WI38 (cell line): Measurements from ENCODE around the gene VSX1.

Experiments
- H3K4me3 ChIP-seq: 2 replicates; pipeline ENCODE4 v1.5.1; 2011; ENCODE audit warnings: low read depth, mild to moderate bottlenecking, control low read depth, low read length
- TF ChIP-seq, protein P1 (sequence below): IDR thresholded peaks from 2 replicates; pipeline ENCODE4 v1.5.1; 2012; ENCODE audit warnings: low read depth, mild to moderate bottlenecking, control low read depth, low read length

Gene VSX1

DNA sequence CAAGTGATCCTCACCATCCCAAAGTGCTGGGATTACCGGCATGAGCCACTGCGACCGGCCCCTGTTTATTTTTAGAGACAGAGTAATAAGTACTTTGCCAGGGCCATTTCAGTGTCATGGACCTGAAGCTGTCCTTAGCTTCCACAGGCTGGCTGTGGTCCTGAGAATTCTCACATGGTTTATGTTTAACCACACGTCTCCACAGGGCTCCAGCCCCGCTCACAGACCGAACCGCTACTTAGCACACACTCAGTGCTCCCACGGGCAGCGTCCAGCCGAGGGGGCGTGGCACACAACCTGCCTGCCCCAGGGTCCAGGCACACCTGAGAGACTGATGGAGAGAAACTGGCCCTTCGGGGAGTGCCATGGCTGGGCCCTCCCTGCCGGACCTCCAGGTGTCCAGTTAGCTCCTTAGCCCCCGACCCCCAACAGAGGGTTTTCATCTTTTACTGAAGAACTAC is 35.7 kb downstream of the VSX1 start:
- H3K4me3 ChIP-seq: no peak overlapping the region
- TF ChIP-seq, protein P1, sequence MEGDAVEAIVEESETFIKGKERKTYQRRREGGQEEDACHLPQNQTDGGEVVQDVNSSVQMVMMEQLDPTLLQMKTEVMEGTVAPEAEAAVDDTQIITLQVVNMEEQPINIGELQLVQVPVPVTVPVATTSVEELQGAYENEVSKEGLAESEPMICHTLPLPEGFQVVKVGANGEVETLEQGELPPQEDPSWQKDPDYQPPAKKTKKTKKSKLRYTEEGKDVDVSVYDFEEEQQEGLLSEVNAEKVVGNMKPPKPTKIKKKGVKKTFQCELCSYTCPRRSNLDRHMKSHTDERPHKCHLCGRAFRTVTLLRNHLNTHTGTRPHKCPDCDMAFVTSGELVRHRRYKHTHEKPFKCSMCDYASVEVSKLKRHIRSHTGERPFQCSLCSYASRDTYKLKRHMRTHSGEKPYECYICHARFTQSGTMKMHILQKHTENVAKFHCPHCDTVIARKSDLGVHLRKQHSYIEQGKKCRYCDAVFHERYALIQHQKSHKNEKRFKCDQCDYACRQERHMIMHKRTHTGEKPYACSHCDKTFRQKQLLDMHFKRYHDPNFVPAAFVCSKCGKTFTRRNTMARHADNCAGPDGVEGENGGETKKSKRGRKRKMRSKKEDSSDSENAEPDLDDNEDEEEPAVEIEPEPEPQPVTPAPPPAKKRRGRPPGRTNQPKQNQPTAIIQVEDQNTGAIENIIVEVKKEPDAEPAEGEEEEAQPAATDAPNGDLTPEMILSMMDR: no peak

DNA sequence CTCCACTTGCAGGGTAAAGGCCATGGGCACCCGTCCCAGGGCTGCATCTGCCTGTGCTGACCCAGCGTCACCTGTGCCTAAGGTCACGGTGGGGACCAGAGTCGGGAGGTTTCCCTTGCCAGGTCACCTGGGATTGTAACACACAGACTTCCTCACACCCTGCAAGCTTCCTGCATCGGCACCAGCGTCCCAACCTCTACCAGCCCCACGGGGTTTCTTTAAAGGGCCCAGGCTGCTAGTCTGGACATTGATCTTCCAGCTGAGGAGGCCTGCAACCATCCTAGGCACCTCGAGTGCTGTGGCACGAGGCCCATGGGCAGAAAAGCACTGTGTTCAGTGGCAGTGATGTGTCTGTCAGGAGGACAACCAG is 36.6 kb downstream of the VSX1 start:
- TF ChIP-seq, protein P1: no peak
- H3K4me3 ChIP-seq: no peak overlapping the region

DNA sequence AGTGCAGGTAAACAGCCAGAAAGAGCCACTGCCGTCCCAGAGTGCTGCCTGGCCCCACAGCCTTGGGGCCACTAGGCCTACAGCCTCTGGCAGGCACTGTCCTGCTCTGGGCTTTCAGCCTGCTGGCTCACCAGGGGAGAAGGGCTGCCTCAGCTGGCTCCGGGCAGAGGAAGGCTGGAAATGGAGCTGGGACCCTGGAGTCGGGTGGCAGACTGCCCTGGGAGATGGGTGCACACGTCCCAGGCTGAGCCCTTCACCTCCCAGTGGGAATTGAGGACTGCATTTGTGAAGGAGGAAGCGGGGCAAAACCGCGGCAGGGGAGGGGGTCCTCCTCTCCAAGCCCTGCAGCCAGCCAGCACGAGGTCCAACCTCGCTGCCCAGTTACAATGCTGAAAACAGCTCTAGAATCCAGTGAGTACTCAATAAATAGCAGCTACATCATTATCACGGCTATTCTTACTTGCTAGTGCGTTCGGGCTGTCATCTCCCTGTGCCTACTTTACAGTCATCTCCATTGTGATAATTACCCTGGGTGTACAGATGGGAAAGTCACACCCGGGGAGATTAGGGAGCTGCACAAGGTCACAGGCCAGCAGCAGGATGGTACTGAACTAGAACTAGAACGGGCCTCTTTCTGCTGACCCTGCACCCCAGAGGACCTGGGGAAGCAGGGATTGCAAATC is 37.1 kb downstream of the VSX1 start:
- TF ChIP-seq, protein P1: no peak
- H3K4me3 ChIP-seq: no peak overlapping the region

DNA sequence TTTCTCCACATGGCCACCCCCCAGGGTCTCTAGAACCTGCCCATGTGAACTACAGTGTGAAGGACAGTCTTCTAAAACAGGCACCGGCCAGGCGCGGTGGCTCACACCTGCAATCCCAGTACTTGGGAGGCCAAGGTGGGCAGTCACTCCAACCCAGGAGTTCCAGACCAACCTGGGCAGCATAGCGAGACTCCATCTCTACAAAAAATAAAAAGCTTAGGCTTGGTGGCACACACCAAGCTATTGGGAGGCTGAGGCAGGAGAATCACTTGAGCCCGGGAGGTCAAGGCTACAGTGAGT is 37.7 kb downstream of the VSX1 start:
- TF ChIP-seq, protein P1: no peak
- no peak overlapping the region for H3K4me3 ChIP-seq

DNA sequence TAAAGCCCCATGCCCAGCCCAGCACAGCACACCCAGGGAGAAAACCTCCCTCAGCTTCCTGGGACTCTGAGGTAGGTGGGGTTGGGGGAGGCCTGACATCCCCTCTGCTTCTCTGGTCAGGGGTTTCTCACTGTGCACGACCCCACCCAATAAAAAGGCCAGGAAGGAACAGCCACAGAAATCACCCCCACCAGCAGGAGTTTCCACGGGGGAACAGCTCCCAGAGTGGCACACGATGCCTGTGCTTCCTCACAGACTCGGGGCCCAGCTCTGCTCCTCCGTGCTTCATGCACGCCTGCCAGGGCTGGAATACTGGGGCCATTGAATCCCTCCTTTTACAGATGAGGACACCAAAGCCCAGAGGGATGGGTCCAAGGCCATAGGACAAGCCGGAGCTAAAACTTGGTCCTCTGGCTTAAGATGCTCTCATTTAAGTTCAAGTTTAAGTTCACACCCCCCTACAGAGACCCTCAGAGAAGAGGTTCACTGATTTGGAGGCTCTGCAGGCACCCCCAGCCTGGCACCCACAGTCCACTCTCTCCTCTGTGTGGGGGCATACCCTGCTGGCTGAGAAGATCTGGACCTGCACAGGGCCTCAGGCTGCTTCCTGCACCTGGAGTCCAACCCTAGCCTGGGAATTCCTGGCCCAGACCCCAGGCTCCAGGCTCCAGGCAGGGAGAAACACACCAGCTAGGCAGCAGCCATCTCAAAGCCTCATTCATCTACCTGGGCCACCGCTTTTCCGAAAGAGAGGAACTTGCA is 38.3 kb downstream of the VSX1 start:
- no peak overlapping the region for H3K4me3 ChIP-seq
- TF ChIP-seq, protein P1: no peak

DNA sequence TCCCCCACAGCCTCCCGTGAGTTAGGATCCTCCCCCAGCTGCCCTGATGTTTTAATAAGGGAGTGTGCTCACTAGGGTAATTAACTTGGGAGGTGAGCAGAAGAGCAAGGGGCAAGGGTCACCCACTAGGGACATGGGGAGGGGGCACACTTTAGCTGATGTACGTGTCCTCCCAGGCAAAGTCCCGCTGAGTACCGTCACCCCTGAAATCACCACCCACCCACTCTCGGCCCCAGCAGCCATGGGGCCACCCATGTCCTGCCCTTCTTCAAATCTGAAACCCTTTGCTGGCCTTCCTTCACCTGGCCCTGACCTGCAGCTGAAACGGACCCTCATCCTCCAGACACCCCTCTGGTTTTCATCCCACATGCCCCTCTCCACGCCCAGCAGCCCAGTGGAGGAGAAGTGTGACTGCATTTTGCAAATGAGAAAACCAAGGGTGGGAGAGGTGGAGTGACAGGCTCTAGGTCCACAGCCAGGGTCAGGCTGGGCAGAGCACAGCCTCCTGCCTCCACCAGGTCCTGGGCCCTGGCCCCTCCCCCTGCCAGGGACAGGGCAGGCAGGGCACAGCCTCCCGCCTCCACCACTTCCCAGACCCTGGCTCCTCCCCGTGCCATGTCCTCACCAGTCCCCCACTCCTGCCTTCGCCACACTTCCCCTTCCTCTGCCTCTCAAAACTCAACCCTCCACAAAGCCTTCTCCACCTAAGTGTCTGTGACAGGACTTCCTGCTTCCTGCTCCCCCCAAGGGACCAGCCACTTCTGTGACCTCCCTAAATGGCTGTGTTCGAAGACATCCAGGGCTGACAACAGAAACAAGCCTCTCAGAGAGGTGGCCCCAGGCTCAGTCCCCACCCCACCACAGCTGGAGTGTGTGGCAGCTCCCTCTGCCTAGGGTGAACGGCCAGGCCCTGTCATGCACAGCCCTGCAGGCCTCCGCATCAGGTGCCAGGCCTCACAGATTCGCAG is 39.1 kb downstream of the VSX1 start:
- H3K4me3 ChIP-seq: no peak overlapping the region
- TF ChIP-seq, protein P1: no peak
